A549 (cell line): Measurements from ENCODE around the gene NTF3. TPM values are rescaled to one million over a fixed set of nuclear protein-coding genes. Genes with fewer than 3 reads are reported as not detected.

Source experiments
- ATAC-seq, 2 experiments: fragments of 200-7000 bp in 1 of 2; fragments of >200 bp in 1 of 2; cut with Nextera tagmentation in 1 of 2; cut with Tn5 transposase in 1 of 2; 3 replicates each; pipeline versions ENCODE4 v1.8.0 to v1.9.1; 2018 to 2020; ENCODE audit warnings: mild to moderate bottlenecking in 1 of 2, moderate library complexity in 1 of 2
- CTCF ChIA-PET: fragments of 300-600 bp; sonication (Branson Sonifier 250); formaldehyde crosslinking; extraction: SDS; loops from one replicate; lab custom pipeline; 2021; ENCODE audit warnings: antibody characterized with exemption, inconsistent platforms; lab: Yijun Ruan, JAX
- POLR2A ChIA-PET: fragments of 350-600 bp; formaldehyde crosslinking; extraction: SDS; loops from one replicate; lab custom pipeline; 2021; ENCODE audit warnings: antibody characterized with exemption, inconsistent platforms; lab: Yijun Ruan, JAX
- DNase-seq, 2 experiments: peaks; one replicate each; pipeline versions ENCODE4 v3.0.0 to v3.0.0-alpha.2; 2011 to 2016; ENCODE audit warnings: low read depth in 1 of 2, low spot score in 1 of 2
- FAIRE-seq: peaks from 2 replicates; lab custom pipeline; 2011; peaks lifted over from hg19 to GRCh38; lab: Jason Lieb, UNC
- H3K27ac ChIP-seq, 2 experiments: fragments of >200 bp; sonication (Bioruptor Twin); formaldehyde crosslinking; 3 replicates each; pipeline ENCODE4 v1.5.1; 2016 to 2017
- H3K4me1 ChIP-seq: fragments of >200 bp; sonication (Bioruptor Twin); formaldehyde crosslinking; 3 replicates; pipeline ENCODE4 v1.6.1; 2016
- H3K4me2 ChIP-seq: fragments of >200 bp; sonication (Bioruptor Twin); formaldehyde crosslinking; 3 replicates; pipeline ENCODE4 v1.6.1; 2016
- H3K4me3 ChIP-seq: fragments of >200 bp; sonication (Bioruptor Twin); formaldehyde crosslinking; 3 replicates; pipeline ENCODE4 v1.5.1; 2016
- H3K9me3 ChIP-seq: fragments of >200 bp; sonication (Bioruptor Twin); formaldehyde crosslinking; 3 replicates; pipeline ENCODE4 v1.6.1; 2016
- ATOH8 ChIP-seq: fragments of 250-450 bp; sonication (Bioruptor Pico); IDR thresholded peaks from 2 replicates; pipeline ENCODE4 v1.5.0; 2020; ENCODE audit warnings: low read depth, mild to moderate bottlenecking, moderate library complexity
- BCL3 ChIP-seq: fragments of >200 bp; sonication (Bioruptor Twin); formaldehyde crosslinking; IDR thresholded peaks from 3 replicates; pipeline ENCODE4 v1.6.1; 2016
- BHLHE40 ChIP-seq: IDR thresholded peaks from 2 replicates; pipeline ENCODE4 v1.6.1; 2012; ENCODE audit warnings: low read depth, low read length, inconsistent platforms
- CBX2 ChIP-seq: fragments of 200-600 bp; sonication (generic); IDR thresholded peaks from 2 replicates; pipeline ENCODE4 v1.6.1; 2016; ENCODE audit warnings: low read depth, mild to moderate bottlenecking, borderline replicate concordance
- CHD4 ChIP-seq: fragments of 200-600 bp; sonication (generic); IDR thresholded peaks from 2 replicates; pipeline ENCODE4 v1.6.1; 2016; ENCODE audit warnings: antibody characterized with exemption, mild to moderate bottlenecking, borderline replicate concordance
- EHF ChIP-seq: fragments of 250-450 bp; sonication (Bioruptor Pico); IDR thresholded peaks from 2 replicates; pipeline ENCODE4 v1.5.0; 2020; ENCODE audit warnings: mild to moderate bottlenecking
- ELK1 ChIP-seq: fragments of 150-350 bp; IDR thresholded peaks from 2 replicates; pipeline ENCODE4 v1.6.1; 2014; ENCODE audit warnings: low read depth, mild to moderate bottlenecking, low read length
- EP300 ChIP-seq, 2 experiments: fragments of >200 bp; sonication (Bioruptor Twin); formaldehyde crosslinking; IDR thresholded peaks; 2 replicates in 1 of 2; 3 replicates in 1 of 2; pipeline ENCODE4 v1.6.1; 2016 to 2017
- ESRRA ChIP-seq: fragments of 150-350 bp; IDR thresholded peaks from 2 replicates; pipeline ENCODE4 v1.6.1; 2014; ENCODE audit warnings: mild to moderate bottlenecking, low read length, borderline replicate concordance
- FOSB ChIP-seq: fragments of 250-450 bp; sonication (Bioruptor Pico); IDR thresholded peaks from 2 replicates; pipeline ENCODE4 v1.5.0; 2020; ENCODE audit warnings: mild to moderate bottlenecking, moderate library complexity
- FOXS1 ChIP-seq: fragments of 250-450 bp; sonication (Bioruptor Pico); IDR thresholded peaks from 2 replicates; pipeline ENCODE4 v1.5.0; 2020; ENCODE audit warnings: mild to moderate bottlenecking, moderate library complexity
- HOXB13 ChIP-seq: fragments of 250-450 bp; sonication (Bioruptor Pico); IDR thresholded peaks from 2 replicates; pipeline ENCODE4 v1.5.0; 2020; ENCODE audit warnings: low read depth, mild to moderate bottlenecking, moderate library complexity
- HOXB5 ChIP-seq: fragments of 250-450 bp; sonication (Bioruptor Pico); IDR thresholded peaks from 2 replicates; pipeline ENCODE4 v1.5.0; 2020; ENCODE audit warnings: mild to moderate bottlenecking, moderate library complexity
- MYC ChIP-seq: IDR thresholded peaks from 2 replicates; pipeline ENCODE4 v1.6.1; 2012; ENCODE audit warnings: mild to moderate bottlenecking, inconsistent platforms, low read length, improper control_type of control experiment, borderline replicate concordance
- NFE2L2 ChIP-seq: fragments of 150-350 bp; conservative IDR thresholded peaks from 2 replicates; pipeline ENCODE4 v1.6.1; 2014; ENCODE audit warnings: low read length
- NPAS2 ChIP-seq: fragments of 250-450 bp; sonication (Bioruptor Pico); IDR thresholded peaks from 2 replicates; pipeline ENCODE4 v1.8.0; 2022; ENCODE audit warnings: mild to moderate bottlenecking, moderate library complexity, borderline replicate concordance
- PBX3 ChIP-seq: IDR thresholded peaks from 2 replicates; pipeline ENCODE4 v1.6.1; 2012
- POLR2A ChIP-seq: IDR thresholded peaks from 2 replicates; pipeline ENCODE4 v1.6.1; 2012; ENCODE audit warnings: mild to moderate bottlenecking, low read length
- RAD21 ChIP-seq, 2 experiments: fragments of >200 bp in 1 of 2; sonication (Bioruptor Twin) in 1 of 2; formaldehyde crosslinking in 1 of 2; IDR thresholded peaks in 1 of 2; conservative IDR thresholded peaks in 1 of 2; 2 replicates in 1 of 2; 3 replicates in 1 of 2; pipeline ENCODE4 v1.6.1; 2012 to 2018; ENCODE audit warnings: inconsistent platforms in 1 of 2
- RARB ChIP-seq: fragments of 250-450 bp; sonication (Bioruptor Pico); IDR thresholded peaks from 2 replicates; pipeline ENCODE4 v1.8.0; 2021; ENCODE audit warnings: mild to moderate bottlenecking, moderate library complexity
- RFX5 ChIP-seq: fragments of 450-650 bp; IDR thresholded peaks from 2 replicates; pipeline ENCODE4 v1.7.1; 2014; ENCODE audit warnings: antibody characterized with exemption, mild to moderate bottlenecking, moderate library complexity
- RNF2 ChIP-seq: fragments of 200-600 bp; sonication (generic); IDR thresholded peaks from 2 replicates; pipeline ENCODE4 v1.6.1; 2016; ENCODE audit warnings: low read depth, mild to moderate bottlenecking, antibody characterized with exemption, moderate library complexity, borderline replicate concordance
- TFCP2L1 ChIP-seq: fragments of 250-450 bp; sonication (Bioruptor Pico); IDR thresholded peaks from 2 replicates; pipeline ENCODE4 v1.5.0; 2021; ENCODE audit warnings: mild to moderate bottlenecking
- TP53 ChIP-seq: fragments of 250-450 bp; sonication (Bioruptor Pico); IDR thresholded peaks from 2 replicates; pipeline ENCODE4 v1.5.0; 2021; ENCODE audit warnings: mild to moderate bottlenecking, moderate library complexity
- ZFP36 ChIP-seq: fragments of 450-650 bp; IDR thresholded peaks from 2 replicates; pipeline ENCODE4 v1.6.1; 2014; ENCODE audit warnings: borderline replicate concordance; ENCODE audit not compliant: partially characterized antibody
- WGBS: methylation state at CpG from one replicate; pipeline ENCODE4 v1.1.6; 2017; ENCODE audit errors: missing lambda C conversion rate; 5-methylcytosine and 5-hydroxymethylcytosine counted together
- polyA plus RNA-seq, 4 experiments: library from polyadenylated mRNA; depleted of rRNA in 3 of 4; stranded (reverse); fragments of >200 nt; fragmentation: RNase III in 1 of 4; extraction: RNeasy Plus Mini Kit Qiagen cat#74134 plus additional on column Dnase treatment in 1 of 4; gene quantifications; 2 replicates in 3 of 4; 3 replicates in 1 of 4; pipeline ENCODE4 v1.2.3, GENCODE V29; 2011 to 2017

Gene NTF3
- polyA plus RNA-seq, 2 of the 4 experiments (the other 2 are of a cell fraction): not detected

GRCh38 chr12:5437589-5437988 is 5.7 kb downstream of the NTF3 start:
- ChIA-PET CTCF (interaction anchor here (1.4 kb wide), 1 partner anchor 10 kb away, joined by 3 read pairs; no protein-coding TSS in a partner anchor), POLR2A (no interaction called here)
- Histone ChIP-seq H3K9me3 (no peaks in the 10 kb centered on the region), H3K27ac (no peak overlapping the region), H3K4me2 (no peak overlapping the region), H3K4me3 (no peak overlapping the region), H3K4me1 (no peaks in the 10 kb centered on the region)
- DNase-seq (no peak), ATAC-seq (no peak), FAIRE-seq (no peak)
- 25% methylated on average over 11 of the region's 11 CpGs for WGBS
- TF ChIP-seq ESRRA (no peak), PBX3 (no peak), NPAS2 (CRISPR knock-in tag) (no peak), EP300 (IDR thresholded peaks at IDR 0.05) (no peak), NFE2L2 (no peak)

- no peak for DNase-seq
- CTCF ChIA-PET: interaction anchor here (1.3 to 1.4 kb wide), 2 partner anchors 9 to 10 kb away, joined by 3 to 5 read pairs; no protein-coding TSS in a partner anchor
Measured at GRCh38 chr12:5438671-5439200, 6.8 kb downstream of the NTF3 start.

GRCh38 chr12:5439371-5439771 is 7.5 kb downstream of the NTF3 start:
- ATAC-seq: no peak
- ChIA-PET CTCF (interaction anchor here (1.3 kb wide), 1 partner anchor 11 kb away, joined by 5 read pairs; no protein-coding TSS in a partner anchor), POLR2A (no interaction called here)
- H3K9me3 ChIP-seq: no peaks in the 10 kb centered on the region
- no peaks in the 10 kb centered on the region for H3K4me1 ChIP-seq
- TF ChIP-seq RFX5 (no peak), CBX2 (no peak), ELK1 (no peak), RNF2 (no peak), TP53 (no peak)
- H3K27ac ChIP-seq: no peak overlapping the region
- FAIRE-seq: no peak
- 0% methylated on average over 4 of the region's 4 CpGs for WGBS
- DNase-seq: no peak
- H3K4me2 ChIP-seq: no peak overlapping the region
- no peak overlapping the region for H3K4me3 ChIP-seq

More at GRCh38 chr12:5438671-5439200, 6.8 kb downstream of the NTF3 start:
- H3K4me3 ChIP-seq: no peak overlapping the region
- H3K4me1 ChIP-seq: no peaks in the 10 kb centered on the region
- 2% methylated on average over 4 of the region's 4 CpGs for WGBS
- TF ChIP-seq HOXB5 (CRISPR knock-in tag) (no peak), BCL3 (no peak), FOSB (CRISPR knock-in tag) (no peak), FOXS1 (no peak), ZFP36 (no peak), CHD4 (no peak), MYC (no peak), NFE2L2 (no peak), EHF (CRISPR knock-in tag) (no peak), EP300 (IDR thresholded peaks at IDR 0.05) (no peak), RARB (no peak), HOXB13 (CRISPR knock-in tag) (no peak), RAD21 (conservative IDR thresholded peaks at IDR 0.05 in 1 of 2, IDR thresholded peaks at IDR 0.05 in 1 of 2) (no peak), POLR2A (no peak), BHLHE40 (no peak), NPAS2 (CRISPR knock-in tag) (no peak), TFCP2L1 (CRISPR knock-in tag) (no peak), RFX5 (no peak), ATOH8 (CRISPR knock-in tag) (no peak)
- TF ChIP-seq, all 56 proteins: peak for 0
- H3K27ac ChIP-seq: no peak overlapping the region
- POLR2A ChIA-PET: no interaction called here
- FAIRE-seq (no peak), ATAC-seq (no peak)
- H3K4me2 ChIP-seq: no peak overlapping the region
- H3K9me3 ChIP-seq: no peaks in the 10 kb centered on the region
